Measurements from ENCODE around the gene MPC1. TPM values are rescaled to one million over a fixed set of nuclear protein-coding genes. Genes with fewer than 3 reads are reported as not detected.

Gene MPC1
- total RNA-seq = 19.1 and 21.7 TPM in 2 replicates

GRCh38 chr6:166382933-166383801, at the start of gene MPC1:
Gene MPC1, minus strand, starts transcription at chr6:166382940. Its CDS starts 64 bp downstream, at chr6:166382876.

DNA sequence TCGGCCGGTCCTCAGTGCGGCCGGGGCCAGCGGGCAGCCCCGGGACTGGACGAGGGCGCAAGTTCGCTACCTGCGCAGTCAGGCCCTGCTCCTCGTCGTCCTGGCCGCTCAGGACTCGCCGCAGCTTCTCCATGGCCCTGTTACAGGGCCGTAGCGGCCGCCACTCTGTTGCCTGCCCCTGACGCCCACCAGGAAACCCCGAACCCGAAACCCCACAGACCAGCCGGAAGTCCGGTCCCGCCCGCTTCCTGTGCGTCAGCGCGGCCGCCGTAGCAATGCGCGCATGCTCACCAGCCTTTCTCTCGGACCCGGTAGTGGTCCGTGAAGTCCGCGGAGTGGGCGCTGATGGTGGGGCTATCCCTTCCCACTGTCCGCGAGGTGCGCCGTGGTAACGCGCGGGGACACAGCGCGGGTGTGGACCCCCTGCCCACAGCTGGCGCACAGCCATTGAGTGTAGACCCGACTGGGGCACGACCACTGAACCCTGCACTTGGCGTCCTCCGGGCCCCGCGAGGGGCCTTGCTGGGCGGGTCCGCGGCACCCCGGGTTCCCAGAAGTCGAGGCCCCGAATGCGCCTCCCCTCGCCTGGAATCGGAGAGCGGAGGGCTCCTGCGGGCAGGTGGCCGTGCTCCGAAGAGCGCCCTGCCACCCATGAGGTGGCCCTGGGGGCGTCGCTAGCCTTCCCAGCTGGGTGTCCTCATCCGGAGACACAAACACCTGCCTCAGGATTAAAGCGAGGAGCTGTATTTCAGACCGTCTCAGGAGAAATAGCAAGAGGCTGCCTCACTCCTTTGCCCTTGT, 40.2 kb downstream of the MPC1 start, which contains the start of gene SFT2D1:
Gene SFT2D1, minus strand, starts transcription at position 197 of the 801 bp plus-strand sequence. Its CDS starts 64 bp downstream, at position 133.

Other genes with a start within 250 kb of the MPC1 start
- not detected in 2 replicates for gene TBXT, start 215.1 kb downstream of the MPC1 start, total RNA-seq
- under 0.01 TPM in 2 replicates for gene PRR18, start 74.5 kb downstream of the MPC1 start, total RNA-seq
- 37.8 and 50.7 TPM in 2 replicates for gene SFT2D1, start 40.4 kb downstream of the MPC1 start, total RNA-seq
- gene RAMACL, start 203.7 kb upstream of the MPC1 start, total RNA-seq = 0.49 and 0.51 TPM in 2 replicates
- 19.6 and 57.4 TPM in 2 replicates for gene RPS6KA2, start 244.3 kb upstream of the MPC1 start, total RNA-seq